Measurements from ENCODE around the gene HSD17B11. TPM values are rescaled to one million over a fixed set of nuclear protein-coding genes. Genes with fewer than 3 reads are reported as not detected.
"Not testable (repeated sequence)": the region's sequence is repeated elsewhere in the genome, so short reads cannot be mapped to it uniquely, and the experiment has no call there.

Gene HSD17B11
- total RNA-seq, 1 experiment from 2014 or later: 8.8 TPM

DNA sequence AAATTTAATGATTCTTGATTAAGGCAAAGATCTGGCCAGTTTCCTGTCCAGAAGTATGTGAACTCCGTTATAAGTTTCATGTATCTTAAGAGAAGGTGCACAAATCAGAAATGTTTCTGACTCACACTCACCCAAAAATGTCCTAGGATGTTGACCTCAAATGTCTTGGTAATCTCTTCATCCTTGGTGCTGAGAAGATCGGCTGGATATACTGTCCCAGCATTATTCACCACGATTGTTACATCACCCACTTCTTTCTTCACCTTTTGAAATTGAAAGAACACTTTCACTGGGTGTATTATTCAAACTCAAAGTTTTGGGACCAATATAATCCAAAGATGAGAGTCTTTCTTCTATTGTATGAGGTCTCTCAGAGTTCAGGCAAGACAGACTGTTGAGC, 74.0 kb downstream of the HSD17B11 start:
- no peak overlapping the region for H4K8ac ChIP-seq (replicated peaks; ENCODE audit: insufficient read length, low read depth, low read length)
- no peaks in the 10 kb centered on the region for H3K4me1 Mint-ChIP-seq
- no peak overlapping the region for H3K4me3 Mint-ChIP-seq
- H3K23me2 ChIP-seq (ENCODE audit: insufficient read length, low read depth, low read length, poor library complexity, severe bottlenecking): no peaks in the 10 kb centered on the region
- H3K27me3 Mint-ChIP-seq (ENCODE audit: low read depth): no peaks in the 10 kb centered on the region
- H3K27ac ChIP-seq (ENCODE audit: insufficient read length, low read depth, low read length): no peak overlapping the region
- H4K5ac ChIP-seq (ENCODE audit: insufficient read length, low read depth, low read length): no peak overlapping the region
- no peak overlapping the region for H2BK20ac ChIP-seq (ENCODE audit: low read depth, low read length, poor library complexity, severe bottlenecking)
- no peak overlapping the region for H3K23ac ChIP-seq (ENCODE audit: insufficient read length, low read depth, low read length)
- no peak overlapping the region for H3K4ac ChIP-seq (ENCODE audit: low read depth, low read length)
- H2AFZ ChIP-seq (ENCODE audit: low read length): no peak overlapping the region
- H2BK120ac ChIP-seq (ENCODE audit: low read depth, low read length, poor library complexity, severe bottlenecking): no peak overlapping the region
- H4K20me1 ChIP-seq (ENCODE audit: control insufficient read depth, insufficient read depth, insufficient read length): no peaks in the 10 kb centered on the region
- no peak overlapping the region for H2BK15ac ChIP-seq (ENCODE audit: low read depth, low read length)
- no peak overlapping the region for H3K14ac ChIP-seq (ENCODE audit: insufficient read depth, low read length)
- no peaks in the 10 kb centered on the region for H3K27me3 ChIP-seq (ENCODE audit: insufficient read depth, low read length)
- no peak overlapping the region for H2BK12ac ChIP-seq (ENCODE audit: insufficient read length, low read depth, low read length)
- no peak overlapping the region for H3K9ac ChIP-seq (ENCODE audit: extremely low read depth, insufficient read length, low read length)
- H3K9me3 ChIP-seq (ENCODE audit: control insufficient read depth, low read depth, low read length): no peaks in the 10 kb centered on the region
- DNase-seq: no peak
- no peak overlapping the region for H3K56ac ChIP-seq (ENCODE audit: insufficient read length, low read depth, low read length)
- no peak overlapping the region for H3T11ph ChIP-seq (ENCODE audit: low read length)
- no peak overlapping the region for H4K91ac ChIP-seq (ENCODE audit: insufficient read length, low read depth, low read length)
- no peaks in the 10 kb centered on the region; a peak in 1 of 7 replicates for H3K36me3 Mint-ChIP-seq (ENCODE audit: insufficient read depth in 1 of 3, low read depth in 3 of 3)
- no peak overlapping the region for H3K18ac ChIP-seq (ENCODE audit: insufficient read length, low read depth, low read length)
- no peaks in the 10 kb centered on the region for H3K79me2 ChIP-seq (ENCODE audit: insufficient read depth, low read length)
- H3K79me1 ChIP-seq (ENCODE audit: insufficient read depth, low read depth, low read length, poor library complexity, severe bottlenecking): no peaks in the 10 kb centered on the region
- H2BK5ac ChIP-seq (ENCODE audit: insufficient read length, low read length): no peak overlapping the region
- H3K4me1 ChIP-seq (ENCODE audit: insufficient read depth, low read length): no peaks in the 10 kb centered on the region
- no peak overlapping the region for H3K27ac Mint-ChIP-seq
- no peaks in the 10 kb centered on the region for H3K9me3 Mint-ChIP-seq
- no CpG with 5 or more reads among the region's 3 CpGs for WGBS (ENCODE audit: extremely low coverage, insufficient read length, low lambda C conversion rate)
- TF ChIP-seq, protein P1, sequence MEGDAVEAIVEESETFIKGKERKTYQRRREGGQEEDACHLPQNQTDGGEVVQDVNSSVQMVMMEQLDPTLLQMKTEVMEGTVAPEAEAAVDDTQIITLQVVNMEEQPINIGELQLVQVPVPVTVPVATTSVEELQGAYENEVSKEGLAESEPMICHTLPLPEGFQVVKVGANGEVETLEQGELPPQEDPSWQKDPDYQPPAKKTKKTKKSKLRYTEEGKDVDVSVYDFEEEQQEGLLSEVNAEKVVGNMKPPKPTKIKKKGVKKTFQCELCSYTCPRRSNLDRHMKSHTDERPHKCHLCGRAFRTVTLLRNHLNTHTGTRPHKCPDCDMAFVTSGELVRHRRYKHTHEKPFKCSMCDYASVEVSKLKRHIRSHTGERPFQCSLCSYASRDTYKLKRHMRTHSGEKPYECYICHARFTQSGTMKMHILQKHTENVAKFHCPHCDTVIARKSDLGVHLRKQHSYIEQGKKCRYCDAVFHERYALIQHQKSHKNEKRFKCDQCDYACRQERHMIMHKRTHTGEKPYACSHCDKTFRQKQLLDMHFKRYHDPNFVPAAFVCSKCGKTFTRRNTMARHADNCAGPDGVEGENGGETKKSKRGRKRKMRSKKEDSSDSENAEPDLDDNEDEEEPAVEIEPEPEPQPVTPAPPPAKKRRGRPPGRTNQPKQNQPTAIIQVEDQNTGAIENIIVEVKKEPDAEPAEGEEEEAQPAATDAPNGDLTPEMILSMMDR (conservative IDR thresholded peaks at IDR 0.05): no peak
- no peak overlapping the region for H2AK5ac ChIP-seq (ENCODE audit: insufficient read length, low read length)
- no peak overlapping the region for H3K4me2 ChIP-seq (ENCODE audit: insufficient read depth, insufficient read length, low read length)

DNA sequence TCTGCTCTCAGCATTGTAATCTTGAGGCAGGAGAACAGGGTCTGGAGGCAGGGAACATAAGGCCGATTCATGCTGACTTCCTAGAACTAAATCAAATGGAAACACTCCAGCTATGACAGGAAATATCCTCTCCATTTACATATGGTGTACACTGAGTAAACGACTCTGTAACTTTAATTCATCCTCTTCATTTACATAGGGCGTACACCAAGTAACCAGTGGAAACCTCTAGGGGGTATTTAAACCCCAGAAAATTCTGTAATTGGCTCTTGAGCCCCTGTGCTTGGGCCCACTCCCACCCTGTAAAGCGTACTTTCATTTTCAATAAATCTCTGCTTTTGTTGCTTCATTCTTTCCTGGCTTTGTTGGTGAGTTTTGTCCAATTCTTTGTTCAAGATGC, 76.0 kb downstream of the HSD17B11 start:
- not testable (repeated sequence) for H3K14ac ChIP-seq (ENCODE audit: insufficient read depth, low read length); H2BK120ac ChIP-seq (ENCODE audit: low read depth, low read length, poor library complexity, severe bottlenecking); H3K4me1 ChIP-seq (ENCODE audit: insufficient read depth, low read length); H2BK12ac ChIP-seq (ENCODE audit: insufficient read length, low read depth, low read length); H2AFZ ChIP-seq (ENCODE audit: low read length); H2BK15ac ChIP-seq (ENCODE audit: low read depth, low read length); H3K4me2 ChIP-seq (ENCODE audit: insufficient read depth, insufficient read length, low read length); H3T11ph ChIP-seq (ENCODE audit: low read length); H3K79me2 ChIP-seq (ENCODE audit: insufficient read depth, low read length); H3K23ac ChIP-seq (ENCODE audit: insufficient read length, low read depth, low read length); H3K9ac ChIP-seq (ENCODE audit: extremely low read depth, insufficient read length, low read length); H2BK20ac ChIP-seq (ENCODE audit: low read depth, low read length, poor library complexity, severe bottlenecking); H3K27me3 Mint-ChIP-seq (ENCODE audit: low read depth); H3K4me1 Mint-ChIP-seq; H3K56ac ChIP-seq (ENCODE audit: insufficient read length, low read depth, low read length); H3K36me3 Mint-ChIP-seq (ENCODE audit: insufficient read depth in 1 of 3, low read depth in 3 of 3); H3K27ac Mint-ChIP-seq; H3K27me3 ChIP-seq (ENCODE audit: insufficient read depth, low read length); H3K4ac ChIP-seq (ENCODE audit: low read depth, low read length); H3K27ac ChIP-seq (ENCODE audit: insufficient read length, low read depth, low read length); H4K8ac ChIP-seq (replicated peaks; ENCODE audit: insufficient read length, low read depth, low read length); H4K5ac ChIP-seq (ENCODE audit: insufficient read length, low read depth, low read length); H2AK5ac ChIP-seq (ENCODE audit: insufficient read length, low read length); H3K9me3 Mint-ChIP-seq; H3K79me1 ChIP-seq (ENCODE audit: insufficient read depth, low read depth, low read length, poor library complexity, severe bottlenecking); H2BK5ac ChIP-seq (ENCODE audit: insufficient read length, low read length); H3K23me2 ChIP-seq (ENCODE audit: insufficient read length, low read depth, low read length, poor library complexity, severe bottlenecking); DNase-seq; H3K18ac ChIP-seq (ENCODE audit: insufficient read length, low read depth, low read length); H4K20me1 ChIP-seq (ENCODE audit: control insufficient read depth, insufficient read depth, insufficient read length); H4K91ac ChIP-seq (ENCODE audit: insufficient read length, low read depth, low read length); H3K9me3 ChIP-seq (ENCODE audit: control insufficient read depth, low read depth, low read length); H3K4me3 Mint-ChIP-seq
- no CpG with 5 or more reads among the region's 4 CpGs for WGBS (ENCODE audit: extremely low coverage, insufficient read length, low lambda C conversion rate)

Data from H9 (cell line).